ENCODE results near the gene H1-8. TPM values are rescaled to one million over a fixed set of nuclear protein-coding genes. Genes with fewer than 3 reads are reported as not detected.
"Not testable (repeated sequence)": the region's sequence is repeated elsewhere in the genome, so short reads cannot be mapped to it uniquely, and the experiment has no call there.

H1-8 gene
- not detected for total RNA-seq
- total RNA-seq = 0 to 0.08 reads per million in 2 donors

- peaks cover 2% of the 10 kb centered on the region for H3K4me1 Mint-ChIP-seq
- no peaks in the 10 kb centered on the region for H3K27me3 Mint-ChIP-seq
- no peak within 1 kb of the TSS for H3K27ac Mint-ChIP-seq
- H3K36me3 Mint-ChIP-seq (ENCODE audit: low read depth) = no peaks in the 10 kb centered on the region
- no peak within 1 kb of the TSS for H3K4me3 Mint-ChIP-seq
- ATAC-seq = no peak
- DNase-seq = no peak
- no peaks in the 10 kb centered on the region for H3K9me3 ChIP-seq (ENCODE audit: control insufficient read depth, low read length, poor library complexity, severe bottlenecking)
Measured at GRCh38 chr3:129543156-129543790, at the start of gene H1-8. H1-8 (plus strand) TSS chr3:129543175; CDS start chr3:129543219, 44 bp downstream.

- Mint-ChIP-seq H3K4me3 (no peak overlapping the region), H3K4me1 (peaks cover 2% of the 10 kb centered on the region)
Measured at GRCh38 chr3:129493206-129493605, 49.8 kb upstream of the H1-8 start.

GRCh38 chr3:129494499-129494898 lies 48.5 kb upstream of the H1-8 start:
- not testable (repeated sequence) for H3K36me3 Mint-ChIP-seq (ENCODE audit: low read depth); H3K4me3 Mint-ChIP-seq; H3K27me3 Mint-ChIP-seq; H3K27ac Mint-ChIP-seq; ATAC-seq; DNase-seq; H3K9me3 ChIP-seq (ENCODE audit: control insufficient read depth, low read length, poor library complexity, severe bottlenecking); H3K4me1 Mint-ChIP-seq

More at GRCh38 chr3:129493206-129493605, 49.8 kb upstream of the H1-8 start:
- no peak for DNase-seq
- H3K9me3 ChIP-seq (ENCODE audit: control insufficient read depth, low read length, poor library complexity, severe bottlenecking) = no peaks in the 10 kb centered on the region
- Mint-ChIP-seq H3K27ac (peak overlapping the region; percentile 24), H3K27me3 (no peaks in the 10 kb centered on the region), H3K36me3 (ENCODE audit: low read depth) (peaks cover 5% of the 10 kb centered on the region)
- no peak for ATAC-seq

- H3K36me3 Mint-ChIP-seq (ENCODE audit: low read depth); H3K27ac Mint-ChIP-seq; H3K27me3 Mint-ChIP-seq; ATAC-seq; DNase-seq; H3K4me1 Mint-ChIP-seq; H3K4me3 Mint-ChIP-seq; H3K9me3 ChIP-seq (ENCODE audit: control insufficient read depth, low read length, poor library complexity, severe bottlenecking): not testable (repeated sequence)
Measured at GRCh38 chr3:129495006-129495639, 47.9 kb upstream of the H1-8 start.

- not testable (repeated sequence) for H3K9me3 ChIP-seq (ENCODE audit: control insufficient read depth, low read length, poor library complexity, severe bottlenecking); H3K27me3 Mint-ChIP-seq; ATAC-seq; H3K4me1 Mint-ChIP-seq; H3K4me3 Mint-ChIP-seq; H3K27ac Mint-ChIP-seq; DNase-seq
- H3K36me3 Mint-ChIP-seq (ENCODE audit: low read depth) = peaks cover 10% of the 10 kb centered on the region
Measured at GRCh38 chr3:129497876-129498275, 45.1 kb upstream of the H1-8 start.

- H3K27ac Mint-ChIP-seq; H3K9me3 ChIP-seq (ENCODE audit: control insufficient read depth, low read length, poor library complexity, severe bottlenecking); DNase-seq; H3K4me3 Mint-ChIP-seq; H3K27me3 Mint-ChIP-seq; H3K4me1 Mint-ChIP-seq; ATAC-seq: not testable (repeated sequence)
- H3K36me3 Mint-ChIP-seq (ENCODE audit: low read depth) = peaks cover 10% of the 10 kb centered on the region
Measured at GRCh38 chr3:129498603-129499488, 44.1 kb upstream of the H1-8 start.

GRCh38 chr3:129499604-129500333 lies 43.2 kb upstream of the H1-8 start:
- H3K9me3 ChIP-seq (ENCODE audit: control insufficient read depth, low read length, poor library complexity, severe bottlenecking); H3K27me3 Mint-ChIP-seq; H3K36me3 Mint-ChIP-seq (ENCODE audit: low read depth); DNase-seq; H3K4me3 Mint-ChIP-seq; H3K4me1 Mint-ChIP-seq; ATAC-seq: not testable (repeated sequence)
- peak overlapping the region; percentile 69 for H3K27ac Mint-ChIP-seq

- Mint-ChIP-seq H3K36me3 (ENCODE audit: low read depth) (peaks cover 9% of the 10 kb centered on the region), H3K27me3 (no peaks in the 10 kb centered on the region), H3K27ac (peak overlapping the region; percentile 69), H3K4me1 (no peaks in the 10 kb centered on the region), H3K4me3 (no peak overlapping the region)
- ATAC-seq (no peak), DNase-seq (no peak)
- no peaks in the 10 kb centered on the region for H3K9me3 ChIP-seq (ENCODE audit: control insufficient read depth, low read length, poor library complexity, severe bottlenecking)
Measured at GRCh38 chr3:129500334-129500658, 42.7 kb upstream of the H1-8 start.

GRCh38 chr3:129501630-129502029 lies 41.3 kb upstream of the H1-8 start:
- Mint-ChIP-seq H3K4me3 (no peak overlapping the region), H3K36me3 (ENCODE audit: low read depth) (peaks cover 6% of the 10 kb centered on the region), H3K27ac (no peak overlapping the region), H3K27me3 (no peaks in the 10 kb centered on the region), H3K4me1 (no peaks in the 10 kb centered on the region)
- no peak for ATAC-seq
- no peaks in the 10 kb centered on the region for H3K9me3 ChIP-seq (ENCODE audit: control insufficient read depth, low read length, poor library complexity, severe bottlenecking)
- no peak for DNase-seq

GRCh38 chr3:129502641-129503408 lies 40.1 kb upstream of the H1-8 start:
- no peak overlapping the region for H3K4me3 Mint-ChIP-seq

GRCh38 chr3:129503471-129504291 lies 39.3 kb upstream of the H1-8 start:
- H3K36me3 Mint-ChIP-seq (ENCODE audit: low read depth) = peaks cover 5% of the 10 kb centered on the region
- no peak for DNase-seq
- H3K27me3 Mint-ChIP-seq = no peaks in the 10 kb centered on the region
- no peaks in the 10 kb centered on the region for H3K4me1 Mint-ChIP-seq
- no peak for ATAC-seq
- no peak overlapping the region for H3K4me3 Mint-ChIP-seq
- H3K9me3 ChIP-seq (ENCODE audit: control insufficient read depth, low read length, poor library complexity, severe bottlenecking) = no peaks in the 10 kb centered on the region
- H3K27ac Mint-ChIP-seq = no peak overlapping the region

More at GRCh38 chr3:129502641-129503408, 40.1 kb upstream of the H1-8 start:
- Mint-ChIP-seq H3K4me1 (no peaks in the 10 kb centered on the region), H3K27ac (no peak overlapping the region), H3K27me3 (no peaks in the 10 kb centered on the region), H3K36me3 (ENCODE audit: low read depth) (peaks cover 5% of the 10 kb centered on the region)
- ATAC-seq (no peak), DNase-seq (no peak)
- H3K9me3 ChIP-seq (ENCODE audit: control insufficient read depth, low read length, poor library complexity, severe bottlenecking) = no peaks in the 10 kb centered on the region

Measured in T-helper 17 cell (primary cell).